Measurements from ENCODE around the gene PPP1R14C. TPM values are rescaled to one million over a fixed set of nuclear protein-coding genes. Genes with fewer than 3 reads are reported as not detected.

Gene PPP1R14C
- total RNA-seq, 2 donors from 2014 or later: 0.95 to 1.3 TPM

GRCh38 chr6:150201285-150201684 lies 58.4 kb downstream of the PPP1R14C start:
- TF ChIP-seq CTCF (IDR thresholded peaks at IDR 0.05): no peak
- no peaks in the 10 kb centered on the region for H3K9me3 ChIP-seq
- ATAC-seq (ENCODE audit: insufficient number of reproducible peaks, low FRiP score, low read depth): no peak
- H3K27me3 ChIP-seq (replicated peaks; ENCODE audit: insufficient read depth): no peaks in the 10 kb centered on the region
- no peak overlapping the region for H3K27ac ChIP-seq
- no peaks in the 10 kb centered on the region for H3K4me1 ChIP-seq (ENCODE audit: control insufficient read depth in 1 of 2, low read depth in 2 of 2)
- no peaks in the 10 kb centered on the region for H3K36me3 ChIP-seq
- H3K4me3 ChIP-seq: no peak overlapping the region
- DNase-seq (ENCODE audit: low spot score): no peak

- no peak for TF ChIP-seq CTCF (IDR thresholded peaks at IDR 0.05)
- H3K4me1 ChIP-seq (ENCODE audit: control insufficient read depth in 1 of 2, low read depth in 2 of 2): no peaks in the 10 kb centered on the region
- no peak for DNase-seq (ENCODE audit: low spot score)
- no peaks in the 10 kb centered on the region for H3K9me3 ChIP-seq
- no peaks in the 10 kb centered on the region for H3K27me3 ChIP-seq (replicated peaks; ENCODE audit: insufficient read depth)
- H3K27ac ChIP-seq: no peak overlapping the region
- H3K4me3 ChIP-seq: no peak overlapping the region
- H3K36me3 ChIP-seq: no peaks in the 10 kb centered on the region
- no peak for ATAC-seq (ENCODE audit: insufficient number of reproducible peaks, low FRiP score, low read depth)
These were observed 59.0 kb downstream of the PPP1R14C start for GRCh38 chr6:150201772-150202329.

GRCh38 chr6:150202404-150202803 lies 59.6 kb downstream of the PPP1R14C start:
- Histone ChIP-seq H3K27me3 (replicated peaks; ENCODE audit: insufficient read depth) (no peaks in the 10 kb centered on the region), H3K4me1 (ENCODE audit: control insufficient read depth in 1 of 2, low read depth in 2 of 2) (no peaks in the 10 kb centered on the region), H3K9me3 (no peaks in the 10 kb centered on the region), H3K36me3 (no peaks in the 10 kb centered on the region), H3K27ac (no peak overlapping the region), H3K4me3 (no peak overlapping the region)
- no peak for ATAC-seq (ENCODE audit: insufficient number of reproducible peaks, low FRiP score, low read depth)
- TF ChIP-seq CTCF (IDR thresholded peaks at IDR 0.05): no peak
- DNase-seq (ENCODE audit: low spot score): no peak

- Histone ChIP-seq H3K9me3 (no peaks in the 10 kb centered on the region), H3K36me3 (no peaks in the 10 kb centered on the region), H3K4me1 (ENCODE audit: control insufficient read depth in 1 of 2, low read depth in 2 of 2) (no peaks in the 10 kb centered on the region), H3K4me3 (no peak overlapping the region), H3K27ac (no peak overlapping the region), H3K27me3 (replicated peaks; ENCODE audit: insufficient read depth) (no peaks in the 10 kb centered on the region)
- ATAC-seq (ENCODE audit: insufficient number of reproducible peaks, low FRiP score, low read depth): no peak
- no peak for DNase-seq (ENCODE audit: low spot score)
- no peak for TF ChIP-seq CTCF (IDR thresholded peaks at IDR 0.05)
These were observed 60.1 kb downstream of the PPP1R14C start for GRCh38 chr6:150202934-150203333.

GRCh38 chr6:150203378-150203777 lies 60.5 kb downstream of the PPP1R14C start:
- H3K4me1 ChIP-seq (ENCODE audit: control insufficient read depth in 1 of 2, low read depth in 2 of 2): no peaks in the 10 kb centered on the region
- no peaks in the 10 kb centered on the region for H3K27me3 ChIP-seq (replicated peaks; ENCODE audit: insufficient read depth)
- H3K4me3 ChIP-seq: no peak overlapping the region
- DNase-seq (ENCODE audit: low spot score): no peak
- no peak overlapping the region for H3K27ac ChIP-seq
- no peaks in the 10 kb centered on the region for H3K36me3 ChIP-seq
- no peak for TF ChIP-seq CTCF (IDR thresholded peaks at IDR 0.05)
- H3K9me3 ChIP-seq: no peaks in the 10 kb centered on the region
- no peak for ATAC-seq (ENCODE audit: insufficient number of reproducible peaks, low FRiP score, low read depth)

Measured in thoracic aorta (tissue), 2 donors.